GM04503 (cell line): ENCODE results near the gene DHFR2.
A peak's percentile ranks its signal among the peaks of the same experiment; 100 is the strongest.
"Not testable (repeated sequence)": the region's sequence is repeated elsewhere in the genome, so short reads cannot be mapped to it uniquely, and the experiment has no call there.

ENCODE experiments used
- DNase-seq: peaks from one replicate; pipeline ENCODE4 v3.0.0-alpha.2; 2012; ENCODE audit warnings: low read depth

DHFR2 gene

GRCh38 chr3:94065819-94066480 lies 3.2 kb upstream of the DHFR2 start:
- no peak for DNase-seq

GRCh38 chr3:94065122-94065521 lies 2.4 kb upstream of the DHFR2 start:
- DNase-seq: no peak

- no peak for DNase-seq
Measured at GRCh38 chr3:94064243-94064860, 1.6 kb upstream of the DHFR2 start.

- no peak for DNase-seq
Measured at GRCh38 chr3:94063496-94064119, 892 bp upstream of the DHFR2 start.

- no peak for DNase-seq
Measured at GRCh38 chr3:94061297-94061696, 1.4 kb downstream of the DHFR2 start.

- no peak for DNase-seq
Measured at GRCh38 chr3:94050546-94050945, 12.2 kb downstream of the DHFR2 start.

- no peak for DNase-seq
Measured at GRCh38 chr3:94049267-94049666, 13.4 kb downstream of the DHFR2 start.

GRCh38 chr3:94046533-94046932 lies 16.2 kb downstream of the DHFR2 start:
- no peak for DNase-seq

GRCh38 chr3:94044100-94044936 lies 18.4 kb downstream of the DHFR2 start:
- not testable (repeated sequence) for DNase-seq

- no peak for DNase-seq
Measured at GRCh38 chr3:94043285-94043684, 19.4 kb downstream of the DHFR2 start.

GRCh38 chr3:94036909-94037507 lies 25.7 kb downstream of the DHFR2 start:
- peak; percentile 28 for DNase-seq

- no peak for DNase-seq
Measured at GRCh38 chr3:94028093-94028837, 34.5 kb downstream of the DHFR2 start, which contains the start of gene STX19. STX19 (minus strand) TSS chr3:94028597; CDS start chr3:94015269, 13,328 bp downstream.

- DNase-seq: no peak
Measured at GRCh38 chr3:94026623-94027022, 36.1 kb downstream of the DHFR2 start.

- peak; percentile 11 for DNase-seq
Measured at GRCh38 chr3:94024385-94024784, 38.3 kb downstream of the DHFR2 start.

- DNase-seq: no peak
Measured at GRCh38 chr3:94020293-94020692, 42.4 kb downstream of the DHFR2 start.

GRCh38 chr3:94019659-94020058 lies 43.1 kb downstream of the DHFR2 start:
- no peak for DNase-seq

- DNase-seq: no peak
Measured at GRCh38 chr3:94015025-94015424, 47.7 kb downstream of the DHFR2 start.

GRCh38 chr3:94012185-94012584 lies 50.5 kb downstream of the DHFR2 start:
- no peak for DNase-seq

GRCh38 chr3:94011233-94011711 lies 51.4 kb downstream of the DHFR2 start:
- DNase-seq: no peak

- DNase-seq: no peak
Measured at GRCh38 chr3:94009608-94010007, 53.1 kb downstream of the DHFR2 start.

- no peak for DNase-seq
Measured at GRCh38 chr3:94008253-94008652, 54.5 kb downstream of the DHFR2 start.
